Non-pigmented ciliary epithelial cell (primary cell): Measurements from ENCODE around the gene CYBC1.
A peak's percentile ranks its signal among the peaks of the same experiment; 100 is the strongest.

Experiments
- DNase-seq: peaks from one replicate; pipeline ENCODE4 v3.0.0-alpha.2; 2010; ENCODE audit warnings: low read depth

The CYBC1 gene

DNA sequence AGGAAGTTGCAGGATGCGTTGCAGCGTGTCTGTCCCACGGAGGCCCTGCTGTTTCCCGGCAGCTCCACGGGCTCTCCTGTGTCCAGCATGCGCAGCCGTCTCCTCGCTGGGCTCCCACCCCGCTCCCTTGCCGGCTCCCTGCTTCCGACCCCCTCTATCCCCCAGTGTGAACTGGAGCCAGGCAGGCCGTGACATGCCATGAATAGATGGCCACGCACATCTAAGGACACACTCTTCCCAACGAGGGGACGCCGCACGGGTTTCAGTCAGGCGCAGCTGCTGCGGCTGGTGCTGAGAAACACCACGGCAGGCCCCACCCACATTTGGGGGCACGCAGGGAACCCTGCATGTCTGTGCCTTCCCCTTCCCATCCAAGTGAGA is 41.6 kb downstream of the CYBC1 start:
- no peak for DNase-seq

DNA sequence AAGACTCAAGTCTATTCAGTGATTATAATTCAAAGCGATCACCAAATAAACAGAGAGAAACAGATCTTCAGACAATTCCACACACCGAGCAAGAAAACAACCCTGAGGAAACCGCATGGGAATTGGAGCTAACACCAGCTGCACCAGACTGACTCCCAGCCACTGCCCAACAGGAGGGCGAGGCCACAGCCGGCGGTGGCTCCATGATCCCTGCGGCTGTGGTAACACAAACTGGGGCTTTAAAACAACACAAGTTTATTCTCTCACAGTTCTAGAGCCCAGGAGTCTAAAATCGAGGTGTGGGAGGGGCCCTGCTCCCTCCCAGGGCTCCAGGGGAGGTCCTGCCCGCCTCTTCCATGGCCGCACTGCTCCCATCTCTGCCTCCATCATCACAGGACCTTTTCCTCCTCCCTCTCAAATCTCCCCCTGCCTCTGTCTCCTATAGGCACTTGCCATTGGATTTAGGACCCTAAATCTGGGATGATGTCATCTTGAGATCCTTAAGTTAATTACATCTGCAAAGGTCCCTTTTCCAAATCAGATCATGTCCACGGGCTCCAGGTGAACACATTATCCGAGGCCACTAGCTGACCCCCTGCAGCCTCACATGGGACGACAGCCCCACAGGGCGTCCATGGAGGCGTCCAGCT is 42.1 kb downstream of the CYBC1 start:
- DNase-seq, result no peak

GRCh38 chr17:82407255-82407654 is 43.3 kb downstream of the CYBC1 start:
- no peak for DNase-seq

- DNase-seq, result no peak
These were observed 44.4 kb downstream of the CYBC1 start for GRCh38 chr17:82406131-82406671.

- no peak for DNase-seq
These were observed 45.5 kb downstream of the CYBC1 start for GRCh38 chr17:82405051-82405450.

DNA sequence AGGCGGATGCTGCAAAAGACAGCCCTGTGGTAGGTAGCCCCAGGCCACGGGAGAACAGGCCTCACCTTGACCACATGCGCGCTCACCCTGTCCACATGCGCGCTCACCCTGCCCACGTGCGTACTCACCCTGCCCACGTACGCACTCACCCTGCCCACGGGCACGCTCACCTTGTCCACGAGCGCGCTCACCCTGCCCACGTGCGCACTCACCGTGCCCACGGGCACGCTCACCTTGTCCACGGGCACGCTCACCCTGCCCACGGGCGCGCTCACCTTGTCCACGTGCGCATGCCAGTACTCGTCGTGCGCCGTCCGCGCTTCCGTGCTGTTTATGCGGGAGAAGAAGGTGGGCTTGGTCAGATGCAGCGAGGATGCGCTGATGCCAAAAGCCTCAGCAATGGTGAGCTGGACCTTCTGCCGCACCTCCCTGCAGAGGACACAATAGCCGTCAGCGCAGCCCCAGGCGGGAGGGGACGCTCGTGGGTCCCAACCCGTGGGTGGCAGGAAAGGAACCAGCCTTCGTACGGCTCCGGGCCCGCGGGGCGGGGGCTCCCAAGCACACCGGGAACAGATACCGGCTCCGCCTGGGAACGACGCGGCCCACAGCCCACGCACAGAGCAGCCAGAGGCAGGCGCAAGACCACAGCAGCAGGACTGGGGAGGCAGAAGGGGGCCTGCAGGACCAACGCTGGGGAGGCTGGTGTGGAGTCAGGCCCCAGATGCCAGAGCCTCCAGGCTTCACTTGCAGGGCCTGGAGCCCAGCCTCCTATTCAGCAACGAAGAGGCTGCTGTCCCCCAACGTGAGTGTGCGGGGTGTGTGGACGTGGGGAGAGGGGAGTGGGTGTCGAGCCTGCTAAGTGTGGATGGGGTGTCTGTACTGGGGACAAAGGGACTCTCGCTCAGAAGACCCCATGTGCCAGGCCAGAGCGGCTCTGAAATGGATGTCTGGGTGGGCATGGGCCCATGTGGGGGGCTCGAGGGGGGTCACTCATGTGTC is 46.6 kb downstream of the CYBC1 start:
- no peak for DNase-seq

DNA sequence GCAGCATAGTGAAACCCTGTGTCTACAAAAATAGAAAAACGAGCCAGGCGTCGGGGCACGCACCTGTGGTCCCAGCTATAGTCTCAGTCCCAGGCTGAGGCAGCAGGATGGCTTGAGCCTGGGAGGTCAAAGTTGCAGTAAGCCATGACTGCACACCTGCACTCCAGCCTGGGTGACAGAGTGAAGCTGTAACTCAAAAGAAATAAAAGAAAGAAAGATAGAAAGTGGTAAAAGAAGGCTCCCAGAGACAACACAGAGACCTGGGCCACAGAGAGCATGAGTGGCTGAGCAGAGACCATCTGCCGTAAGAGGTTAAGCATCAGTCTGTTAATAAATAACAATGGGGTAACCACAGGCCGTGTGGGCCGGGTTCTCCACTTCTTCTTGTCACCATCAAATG is 47.7 kb downstream of the CYBC1 start:
- no peak for DNase-seq

DNA sequence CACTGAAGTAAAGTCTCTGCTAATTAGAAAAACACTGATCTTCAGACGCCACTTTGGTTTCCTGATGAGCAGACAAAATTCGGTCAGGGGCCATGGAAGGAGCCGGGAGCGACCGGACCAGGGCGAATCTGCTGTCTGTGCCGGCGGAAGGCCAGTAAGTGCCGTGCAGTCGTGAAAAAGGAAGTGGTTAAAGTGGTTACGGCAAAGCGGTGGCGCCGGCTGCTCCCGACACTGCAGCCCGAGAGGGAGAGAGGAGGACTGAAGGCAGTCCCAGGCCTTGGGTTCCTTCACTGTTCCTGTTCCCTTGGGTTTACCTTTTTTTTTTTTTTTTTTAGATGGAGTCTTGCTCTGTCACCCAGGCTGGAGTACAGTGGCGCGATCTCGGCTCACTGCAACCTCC is 49.7 kb downstream of the CYBC1 start:
- DNase-seq, result no peak

GRCh38 chr17:82400206-82400605 is 50.3 kb downstream of the CYBC1 start:
- no peak for DNase-seq

- no peak for DNase-seq
These were observed 50.9 kb downstream of the CYBC1 start for GRCh38 chr17:82399601-82400101.

DNA sequence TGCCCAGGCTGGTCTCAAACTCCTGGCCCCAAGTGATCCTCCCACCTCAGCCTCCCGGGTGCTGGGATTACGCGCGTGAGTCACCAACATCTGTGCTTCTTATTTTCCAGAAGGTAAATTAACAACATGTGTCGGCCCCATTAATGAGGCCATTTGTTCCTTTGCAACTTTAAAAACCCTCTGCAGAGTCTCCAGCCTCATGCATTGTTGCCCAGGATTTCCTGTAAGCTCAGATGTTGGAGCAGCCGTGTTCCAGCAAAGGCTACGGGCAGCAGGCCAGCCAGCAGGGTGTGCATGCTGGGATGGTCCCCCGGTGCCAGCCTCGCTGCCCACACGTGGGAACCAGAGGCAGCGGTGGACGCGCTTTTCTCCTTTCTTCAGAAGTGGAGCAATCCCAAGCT is 51.5 kb downstream of the CYBC1 start:
- no peak for DNase-seq

DNA sequence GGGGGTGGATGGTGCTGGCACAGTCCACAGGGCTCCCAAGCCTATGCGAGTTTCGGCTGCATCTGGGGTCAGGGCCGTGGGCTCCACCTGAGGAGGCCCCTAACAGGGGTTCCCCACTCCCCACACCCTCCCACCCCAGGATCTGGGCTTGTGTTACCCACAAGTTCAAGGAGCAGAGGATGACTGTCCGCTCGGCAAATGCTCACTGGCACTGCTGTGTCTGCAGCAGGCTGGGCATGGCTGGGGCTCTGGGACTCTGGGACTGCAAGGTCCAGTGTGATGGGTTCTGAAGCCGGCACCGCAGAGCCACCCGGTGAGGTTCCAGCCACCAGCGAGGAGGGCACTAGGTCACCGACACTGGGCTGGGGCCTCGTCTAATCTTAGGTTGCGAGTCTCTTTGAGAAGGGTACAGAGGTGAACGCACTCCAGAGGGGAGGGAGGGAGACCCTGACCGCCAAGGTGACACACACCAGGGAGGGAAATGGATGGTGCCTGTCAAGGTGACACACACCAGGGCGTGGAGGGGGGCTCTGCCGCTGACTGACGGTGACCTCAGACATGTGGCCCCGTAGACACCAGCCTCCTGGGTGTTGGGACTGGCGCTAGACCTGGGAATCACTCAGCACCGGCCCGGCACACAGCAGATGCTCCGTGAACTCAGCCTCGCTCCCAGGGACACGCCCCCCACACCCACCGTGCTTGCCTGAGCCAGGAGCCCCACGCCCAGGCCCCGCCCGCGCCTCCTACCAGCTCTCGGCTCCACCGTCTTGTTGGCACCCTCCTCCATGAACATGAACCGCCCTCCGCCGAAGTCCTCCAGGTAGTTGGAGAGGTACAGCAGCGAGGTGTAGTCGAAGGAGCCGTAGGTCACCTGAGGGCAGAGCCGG is 52.9 kb downstream of the CYBC1 start:
- DNase-seq, result no peak

DNA sequence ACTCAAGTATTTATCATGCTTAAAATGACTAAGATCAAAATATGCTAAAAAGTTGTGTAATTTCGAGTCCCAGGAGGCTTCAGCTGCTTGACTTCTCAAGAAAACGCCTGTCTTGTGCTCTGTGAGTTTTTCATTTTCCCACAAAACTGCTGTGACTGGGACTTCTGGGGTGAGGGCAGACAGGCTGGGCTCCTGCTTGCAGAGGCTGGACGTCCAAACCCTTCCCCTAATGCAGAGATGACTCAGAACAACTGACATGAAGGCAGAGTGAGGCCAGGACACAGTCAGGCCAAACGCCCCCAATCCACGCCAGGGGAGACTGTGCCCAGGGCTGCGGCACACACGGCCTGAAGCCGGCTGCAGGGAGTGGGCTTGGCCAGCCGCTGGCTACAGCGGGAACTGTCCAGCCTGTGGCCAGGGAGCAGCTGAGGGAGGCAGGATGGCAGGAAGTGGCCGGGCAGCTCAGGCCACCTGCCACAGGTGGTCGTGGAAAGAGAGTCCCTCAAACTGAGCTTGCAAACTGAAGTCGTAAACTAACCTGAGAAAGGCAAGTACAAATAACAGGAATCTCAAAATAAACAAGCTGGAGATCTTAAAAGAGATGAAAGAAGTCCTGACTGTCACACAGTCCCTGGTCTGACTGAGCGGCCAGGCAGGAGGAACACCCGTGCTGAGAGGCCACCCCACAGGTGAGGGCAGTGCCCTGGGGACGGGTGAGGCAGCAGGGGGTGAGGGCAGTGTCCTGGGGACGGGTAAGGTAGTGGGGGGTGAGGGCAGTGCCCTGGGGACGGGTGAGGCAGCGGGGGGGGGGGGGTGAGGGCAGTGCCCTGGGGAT is 53.7 kb downstream of the CYBC1 start:
- DNase-seq, result peak; percentile 34

DNA sequence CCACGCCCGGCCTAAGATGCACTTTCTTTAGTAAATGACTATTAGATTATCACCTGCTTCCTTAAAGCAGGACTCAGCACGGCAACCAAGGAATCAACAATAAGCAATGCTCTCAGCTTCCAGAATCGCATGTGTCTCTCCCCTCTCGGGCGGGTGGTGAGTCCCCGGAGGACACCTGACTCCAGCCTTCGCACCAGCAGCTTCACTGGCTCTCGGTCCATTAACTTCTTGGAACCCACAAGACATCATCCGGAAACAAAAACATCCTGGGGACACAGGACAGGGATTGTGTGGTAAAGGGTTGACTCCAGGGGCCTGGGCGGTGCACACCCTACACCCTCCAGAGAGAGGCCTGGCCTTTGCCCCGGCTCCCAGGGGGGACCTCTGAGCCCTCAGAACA is 56.3 kb downstream of the CYBC1 start:
- DNase-seq, result no peak

DNA sequence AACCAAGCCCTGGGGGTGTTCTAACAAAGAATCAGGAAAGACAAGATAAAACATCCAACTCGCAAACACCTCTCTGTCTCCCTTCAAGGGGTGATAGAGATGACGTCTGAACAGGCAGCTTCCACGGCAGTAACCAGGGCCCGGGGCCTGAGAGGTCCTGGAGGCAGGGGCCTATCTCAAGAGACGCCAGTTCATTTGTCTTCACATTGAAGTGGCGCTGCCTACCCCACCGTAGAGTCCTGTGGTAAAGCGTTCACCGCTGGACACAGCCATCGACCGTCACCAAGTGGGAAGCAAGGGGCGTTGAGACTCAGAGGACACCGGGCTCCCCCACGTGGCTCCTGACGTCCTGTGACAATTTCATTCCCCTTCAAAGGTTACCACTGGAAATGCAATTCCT is 57.6 kb downstream of the CYBC1 start:
- DNase-seq, result no peak
